Right cardiac atrium (tissue), 5 donors: ENCODE results near the gene JOSD1. TPM values are rescaled to one million over a fixed set of nuclear protein-coding genes. Genes with fewer than 3 reads are reported as not detected.
"Not testable (repeated sequence)": the region's sequence is repeated elsewhere in the genome, so short reads cannot be mapped to it uniquely, and the experiment has no call there.

ENCODE experiments used
- ATAC-seq, 2 donors: fragments of 200-7000 bp; cut with Tn5 transposase; one replicate each; pipeline versions ENCODE4 v1.8.0 to v1.9.1; 2020; ENCODE audit warnings: moderate library complexity in 2 of 2, mild to moderate bottlenecking in 1 of 2
- DNase-seq, 3 donors: peaks; one replicate each; pipeline ENCODE4 v3.0.0-alpha.2; 2020
- H3K27ac ChIP-seq: one replicate; pipeline ENCODE4 v1.5.1; 2013; ENCODE audit warnings: mild to moderate bottlenecking, low read length, control low read depth, moderate library complexity
- H3K27me3 ChIP-seq: one replicate; pipeline ENCODE4 v1.6.1; 2013; ENCODE audit not compliant: control insufficient read depth, insufficient read depth
- H3K4me1 ChIP-seq: one replicate; pipeline ENCODE4 v1.6.1; 2013; ENCODE audit warnings: low read length; ENCODE audit not compliant: control insufficient read depth, insufficient read depth
- H3K4me3 ChIP-seq: one replicate; pipeline ENCODE4 v1.5.1; 2013; ENCODE audit warnings: low read length, control low read depth
- H3K9me3 ChIP-seq: one replicate; pipeline ENCODE4 v1.6.1; 2013; ENCODE audit warnings: low read length; ENCODE audit not compliant: control insufficient read depth
- WGBS: extraction: QIAGEN DNeasy Blood & Tissue Kit; methylation state at CpG from one replicate; pipeline ENCODE4 v1.1.7; 2013; 5-methylcytosine and 5-hydroxymethylcytosine counted together
- intact Hi-C, 4 donors: fragments of 100-400 bp; cut with DNase I; formaldehyde crosslinking; loops; one replicate each; pipeline versions ENCODE4 v1.11.0 to v1.14.0; 2022 to 2023
- polyA plus RNA-seq: library from polyadenylated mRNA; stranded (reverse); fragments of 200-250 nt; gene quantifications from one replicate; pipeline ENCODE4 v1.2.3, GENCODE V29; 2013
- total RNA-seq, 4 donors: library from RNA; stranded (reverse); fragmentation: NEBNext Ultra II Directional; extraction: Animal tissue kit (Norgen Biotek cat#: 25700); gene quantifications; one replicate each; pipeline ENCODE4 v1.2.1, GENCODE V29; 2021
- donor health status: healthy with polysubstance abuse.
- donor health status: DM: no; HTN: yes; CAD: no.
- donor health status: DM: no; HTN: no; CAD: no.
- donor health status: DM: no; HTN: yes; CAD: no; lungs with severe emphysema.
- donor health status: DM: yes; HTN: yes; CAD: no.

JOSD1 gene
- total and polyA plus RNA-seq, 5 donors: 14.3 to 28.6 (median 21.7) TPM

DNA sequence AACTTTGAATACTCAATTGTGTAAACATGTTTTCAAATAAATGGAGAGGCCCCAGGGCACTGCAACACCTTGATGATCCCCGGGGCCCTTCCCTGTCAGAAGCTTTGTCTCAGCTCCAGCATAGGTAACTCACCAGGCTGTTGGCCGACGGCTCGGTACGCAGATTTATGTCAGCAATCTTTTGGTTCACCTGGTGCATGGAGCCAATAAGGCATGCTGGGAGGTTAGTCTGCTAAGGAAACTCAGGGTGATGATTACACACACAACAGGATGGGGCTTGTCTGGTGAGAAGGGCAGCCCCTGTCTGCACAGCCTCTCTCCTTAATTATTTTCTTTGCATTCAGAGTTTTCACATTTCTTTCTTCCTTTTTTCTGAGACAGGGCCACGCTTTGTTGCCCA is 55.3 kb downstream of the JOSD1 start:
- Histone ChIP-seq H3K27me3 (no peaks in the 10 kb centered on the region), H3K4me3 (no peak overlapping the region), H3K4me1 (no peaks in the 10 kb centered on the region), H3K9me3 (no peaks in the 10 kb centered on the region), H3K27ac (no peak overlapping the region)
- 95% methylated on average over 6 of the region's 6 CpGs for WGBS
- DNase-seq (no peak), ATAC-seq (no peak)
- intact Hi-C loops: no loop called here

DNA sequence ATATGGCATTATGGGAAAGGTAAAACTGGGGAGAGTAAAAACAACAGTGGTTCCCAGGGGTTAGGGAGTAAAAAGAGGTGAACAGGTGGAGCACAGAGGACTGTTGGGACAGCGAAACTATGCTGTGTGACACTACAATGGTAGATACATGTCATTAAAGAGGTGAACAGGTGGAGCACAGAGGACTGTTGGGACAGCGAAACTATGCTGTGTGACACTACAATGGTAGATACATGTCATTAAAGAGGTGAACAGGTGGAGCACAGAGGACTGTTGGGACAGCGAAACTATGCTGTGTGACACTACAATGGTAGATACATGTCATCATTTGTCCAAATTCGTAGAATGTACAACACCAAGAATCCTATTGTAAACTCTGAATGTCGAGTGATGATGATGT is 56.5 kb downstream of the JOSD1 start:
- ATAC-seq, H3K9me3 ChIP-seq, H3K4me3 ChIP-seq, DNase-seq, H3K4me1 ChIP-seq, H3K27me3 ChIP-seq, H3K27ac ChIP-seq, intact Hi-C loops: not testable (repeated sequence)
- WGBS: 96% methylated on average over 5 of the region's 5 CpGs

DNA sequence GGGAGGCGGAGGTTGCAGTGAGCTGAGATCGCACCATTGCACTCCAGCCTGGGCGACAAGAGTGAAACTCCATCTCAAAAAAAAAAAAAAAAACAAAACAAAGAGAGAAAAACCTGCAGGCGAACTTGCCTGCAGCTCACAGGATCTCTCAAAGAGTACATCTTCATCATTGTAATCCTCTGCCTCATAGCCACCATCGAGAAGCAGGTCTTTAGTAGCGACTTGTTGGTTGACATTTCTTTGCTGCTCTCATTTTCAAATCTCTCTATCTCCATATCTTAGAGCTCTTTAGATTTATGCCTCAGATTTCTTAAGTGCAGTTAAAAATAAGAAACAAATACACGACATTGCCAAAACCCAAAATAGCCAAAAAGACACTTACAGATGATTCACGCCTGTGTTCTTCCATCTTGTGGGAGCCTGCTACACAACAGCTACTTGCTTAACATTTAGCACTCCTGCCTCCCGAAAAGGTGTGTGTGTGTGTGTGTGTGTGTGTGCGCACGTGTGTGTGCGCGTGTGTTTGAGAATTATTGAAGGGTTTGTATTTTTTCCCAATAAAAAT is 59.2 kb downstream of the JOSD1 start:
- intact Hi-C loops: no loop called here
- no peak overlapping the region for H3K4me3 ChIP-seq
- no peaks in the 10 kb centered on the region for H3K9me3 ChIP-seq
- WGBS: 93% methylated on average over 13 of the region's 13 CpGs
- no peak overlapping the region for H3K27ac ChIP-seq
- no peak for ATAC-seq
- H3K27me3 ChIP-seq: no peaks in the 10 kb centered on the region
- no peaks in the 10 kb centered on the region for H3K4me1 ChIP-seq
- no peak for DNase-seq

DNA sequence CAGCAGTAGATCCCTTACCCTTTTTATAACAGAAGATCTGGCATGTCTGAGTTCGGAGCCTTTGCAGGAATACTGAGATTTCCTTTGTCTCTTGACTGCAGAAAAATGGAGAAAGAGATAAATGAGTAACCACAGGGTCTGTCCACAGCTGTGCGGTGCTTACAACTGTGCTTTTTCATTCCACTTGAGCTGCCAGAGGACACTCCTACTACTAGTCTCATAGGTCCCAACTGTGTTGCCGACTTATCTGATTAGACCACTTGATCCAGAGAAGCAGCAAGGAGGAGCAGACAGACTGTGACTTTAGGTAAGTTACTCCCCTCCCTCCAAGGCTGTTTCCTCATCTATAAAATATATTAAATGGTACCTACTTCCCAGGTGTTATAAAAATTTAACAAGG is 62.0 kb downstream of the JOSD1 start:
- Histone ChIP-seq H3K27ac (no peak overlapping the region), H3K4me1 (no peaks in the 10 kb centered on the region), H3K4me3 (no peak overlapping the region), H3K9me3 (no peaks in the 10 kb centered on the region), H3K27me3 (no peaks in the 10 kb centered on the region)
- DNase-seq (no peak), ATAC-seq (no peak)
- intact Hi-C loops: no loop called here
- WGBS: 47% methylated on average over 3 of the region's 3 CpGs

DNA sequence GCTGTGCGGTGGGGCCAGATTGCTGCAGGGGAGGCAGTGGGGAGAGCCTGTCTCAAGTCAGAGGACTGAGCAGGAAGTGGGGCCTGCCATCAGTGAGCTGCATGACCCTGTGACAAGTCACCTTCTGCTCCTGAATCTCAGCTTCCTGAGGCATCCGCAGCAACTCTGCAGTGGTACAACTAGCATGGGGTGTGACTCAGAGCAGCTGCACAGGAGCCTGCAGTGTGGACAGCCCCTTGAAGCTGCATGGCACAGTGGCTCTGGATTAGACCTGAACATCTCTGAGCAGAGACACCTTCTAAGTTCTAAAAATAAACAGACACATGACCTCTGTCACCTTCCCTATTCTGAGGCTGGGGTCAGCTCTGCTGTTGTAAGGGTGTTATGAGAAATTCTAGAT is 62.5 kb downstream of the JOSD1 start:
- H3K27ac ChIP-seq: no peak overlapping the region
- no peak for DNase-seq
- 76% methylated on average over 2 of the region's 2 CpGs for WGBS
- intact Hi-C loops: no loop called here
- no peaks in the 10 kb centered on the region for H3K9me3 ChIP-seq
- no peak for ATAC-seq
- no peak overlapping the region for H3K4me3 ChIP-seq
- H3K27me3 ChIP-seq: no peaks in the 10 kb centered on the region
- H3K4me1 ChIP-seq: no peaks in the 10 kb centered on the region

Other genes with a start within 250 kb of the JOSD1 start
- gene KCNJ4, start 245.7 kb downstream of the JOSD1 start, total RNA-seq: 10 to 100 TPM; 15.7 to 40.5 (median 31.3) TPM
- 40.4 TPM for gene KCNJ4, start 245.7 kb downstream of the JOSD1 start, polyA plus RNA-seq
- gene KDELR3, start 232.8 kb downstream of the JOSD1 start, total RNA-seq: 1 to 10 TPM; 5.0 to 8.3 (median 7.4) TPM
- gene KDELR3, start 232.8 kb downstream of the JOSD1 start, polyA plus RNA-seq: 7.9 TPM
- 100 to 1,000 TPM; 216 to 253 (median 238) TPM for gene DDX17, start 194.6 kb downstream of the JOSD1 start, total RNA-seq
- 134 TPM for gene DDX17, start 194.6 kb downstream of the JOSD1 start, polyA plus RNA-seq
- gene DMC1, start 130.8 kb downstream of the JOSD1 start, total RNA-seq: 1 to 10 TPM in 3 of 4 donors, under 1 TPM in 1; 0.83 to 3.2 (median 1.9) TPM
- 6.5 TPM for gene DMC1, start 130.8 kb downstream of the JOSD1 start, polyA plus RNA-seq
- gene FAM227A, start 44.6 kb downstream of the JOSD1 start, total RNA-seq: 1 to 10 TPM in 2 of 4 donors, under 1 TPM in 2; 0.47 to 1.2 (median 0.98) TPM
- gene FAM227A, start 44.6 kb downstream of the JOSD1 start, polyA plus RNA-seq: 0.23 TPM
- 10 to 100 TPM; 35.6 to 45.3 (median 40.9) TPM for gene CBY1, start 44.3 kb downstream of the JOSD1 start, total RNA-seq
- 63.0 TPM for gene CBY1, start 44.3 kb downstream of the JOSD1 start, polyA plus RNA-seq
- 10 to 100 TPM; 57.8 to 67.3 (median 59.9) TPM for gene TOMM22, start 19.0 kb downstream of the JOSD1 start, total RNA-seq
- 41.0 TPM for gene TOMM22, start 19.0 kb downstream of the JOSD1 start, polyA plus RNA-seq
- gene GTPBP1, start 5.0 kb upstream of the JOSD1 start, total RNA-seq: 10 to 100 TPM; 29.1 to 34.5 (median 30.9) TPM
- gene GTPBP1, start 5.0 kb upstream of the JOSD1 start, polyA plus RNA-seq: 19.1 TPM
- 100 to 1,000 TPM; 103 to 123 (median 116) TPM for gene SUN2, start 55.1 kb upstream of the JOSD1 start, total RNA-seq
- gene SUN2, start 55.1 kb upstream of the JOSD1 start, polyA plus RNA-seq: 61.7 TPM
- 10 to 100 TPM; 10.7 to 13.7 (median 12.7) TPM for gene DNAL4, start 93.2 kb upstream of the JOSD1 start, total RNA-seq
- 14.7 TPM for gene DNAL4, start 93.2 kb upstream of the JOSD1 start, polyA plus RNA-seq
- gene NPTXR, start 143.1 kb upstream of the JOSD1 start, total RNA-seq: 10 to 100 TPM; 23.8 to 51.1 (median 38.4) TPM
- gene NPTXR, start 143.1 kb upstream of the JOSD1 start, polyA plus RNA-seq: 32.3 TPM
- gene CBX6, start 171.3 kb upstream of the JOSD1 start, total RNA-seq: 10 to 100 TPM; 50.9 to 65.9 (median 56.6) TPM
- 27.0 TPM for gene CBX6, start 171.3 kb upstream of the JOSD1 start, polyA plus RNA-seq